Measurements from ENCODE around the gene DNM2. TPM values are rescaled to one million over a fixed set of nuclear protein-coding genes. Genes with fewer than 3 reads are reported as not detected.

The DNM2 gene
- total and polyA plus RNA-seq, 2 of the 13 experiments (the other 11 are each of a cell fraction or from before 2014, with no cell fraction given) = 41.7 to 59.8 TPM

DNA sequence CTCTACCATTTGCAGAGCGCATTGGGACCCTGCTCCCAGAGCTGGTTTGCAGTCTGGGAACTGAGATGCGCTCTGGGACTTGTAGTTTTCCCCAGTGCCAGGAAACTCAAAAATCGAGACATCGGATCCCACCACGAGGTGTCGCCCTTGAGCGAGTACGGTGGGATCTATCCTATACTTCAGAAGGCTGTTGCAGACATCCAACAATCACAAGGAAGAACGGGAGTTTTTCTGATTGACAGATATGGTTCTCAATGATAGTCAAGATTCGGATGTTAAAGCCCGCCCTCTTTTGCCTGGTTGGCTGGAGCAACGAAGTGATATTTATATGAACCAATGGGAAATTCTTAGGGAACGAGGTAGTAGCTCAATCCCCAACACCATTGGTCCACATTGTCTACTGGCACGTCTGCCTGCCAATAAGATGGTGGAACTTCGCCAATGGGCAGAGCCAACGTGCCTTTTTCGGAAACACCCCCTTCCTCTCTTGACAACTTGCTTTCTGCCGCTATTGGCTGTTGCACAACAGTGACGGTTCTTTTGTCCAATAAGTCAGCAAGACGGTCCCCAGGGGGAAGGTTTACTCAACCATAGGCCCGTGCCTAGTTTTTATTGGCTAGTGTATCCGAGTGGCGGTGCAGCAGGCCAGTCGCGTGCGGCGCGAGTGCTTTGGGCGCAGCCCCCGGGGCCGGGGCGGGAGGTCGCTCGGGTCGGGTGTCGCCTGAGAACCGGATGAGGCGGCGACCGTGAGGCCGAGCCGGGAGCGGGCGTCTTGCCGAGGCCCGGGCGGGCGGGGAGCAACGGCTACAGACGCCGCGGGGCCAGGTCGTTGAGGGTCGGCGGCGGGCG is at the start of gene DNM2 (continued):
- TF ChIP-seq WIZ (CRISPR knock-in tag; IDR thresholded peaks at IDR 0.05) (no peak), ZNF558 (CRISPR knock-in tag; IDR thresholded peaks at IDR 0.05; ENCODE audit: borderline replicate concordance) (no peak), ZNF614 (CRISPR knock-in tag; IDR thresholded peaks at IDR 0.05; ENCODE audit: borderline replicate concordance) (0 out of 2 replicates have a peak, but pooled peaks have one; percentile 35), ZSCAN9 (CRISPR knock-in tag; IDR thresholded peaks at IDR 0.05; ENCODE audit: borderline replicate concordance) (no peak; the same call in 1 of the 2 replicates), SRF (IDR thresholded peaks at IDR 0.05; ENCODE audit: low read depth, low read length) (peak; percentile 97), SIN3A (IDR thresholded peaks at IDR 0.05; ENCODE audit: borderline replicate concordance, low read depth, low read length) (peak; percentile 43; the same call in 1 of the 2 replicates), TCF7 (IDR thresholded peaks at IDR 0.05; ENCODE audit: low read depth) (no peak), TCF7L2 (IDR thresholded peaks at IDR 0.05; ENCODE audit: low read depth, low read length) (no peak), ZNF737 (CRISPR knock-in tag; IDR thresholded peaks at IDR 0.05; ENCODE audit: borderline replicate concordance) (no peak), REXO4 (CRISPR knock-in tag; IDR thresholded peaks at IDR 0.05; ENCODE audit: borderline replicate concordance) (no peak), ZNF451 (CRISPR knock-in tag; IDR thresholded peaks at IDR 0.05) (no peak)
- TF ChIP-seq, protein P1, sequence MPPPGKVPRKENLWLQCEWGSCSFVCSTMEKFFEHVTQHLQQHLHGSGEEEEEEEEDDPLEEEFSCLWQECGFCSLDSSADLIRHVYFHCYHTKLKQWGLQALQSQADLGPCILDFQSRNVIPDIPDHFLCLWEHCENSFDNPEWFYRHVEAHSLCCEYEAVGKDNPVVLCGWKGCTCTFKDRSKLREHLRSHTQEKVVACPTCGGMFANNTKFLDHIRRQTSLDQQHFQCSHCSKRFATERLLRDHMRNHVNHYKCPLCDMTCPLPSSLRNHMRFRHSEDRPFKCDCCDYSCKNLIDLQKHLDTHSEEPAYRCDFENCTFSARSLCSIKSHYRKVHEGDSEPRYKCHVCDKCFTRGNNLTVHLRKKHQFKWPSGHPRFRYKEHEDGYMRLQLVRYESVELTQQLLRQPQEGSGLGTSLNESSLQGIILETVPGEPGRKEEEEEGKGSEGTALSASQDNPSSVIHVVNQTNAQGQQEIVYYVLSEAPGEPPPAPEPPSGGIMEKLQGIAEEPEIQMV (CRISPR knock-in tag; IDR thresholded peaks at IDR 0.05; ENCODE audit: low read depth) = 0 out of 2 replicates have a peak, but pooled peaks have one; percentile 54
- TF ChIP-seq, protein P2, sequence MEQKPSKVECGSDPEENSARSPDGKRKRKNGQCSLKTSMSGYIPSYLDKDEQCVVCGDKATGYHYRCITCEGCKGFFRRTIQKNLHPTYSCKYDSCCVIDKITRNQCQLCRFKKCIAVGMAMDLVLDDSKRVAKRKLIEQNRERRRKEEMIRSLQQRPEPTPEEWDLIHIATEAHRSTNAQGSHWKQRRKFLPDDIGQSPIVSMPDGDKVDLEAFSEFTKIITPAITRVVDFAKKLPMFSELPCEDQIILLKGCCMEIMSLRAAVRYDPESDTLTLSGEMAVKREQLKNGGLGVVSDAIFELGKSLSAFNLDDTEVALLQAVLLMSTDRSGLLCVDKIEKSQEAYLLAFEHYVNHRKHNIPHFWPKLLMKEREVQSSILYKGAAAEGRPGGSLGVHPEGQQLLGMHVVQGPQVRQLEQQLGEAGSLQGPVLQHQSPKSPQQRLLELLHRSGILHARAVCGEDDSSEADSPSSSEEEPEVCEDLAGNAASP (CRISPR knock-in tag; IDR thresholded peaks at IDR 0.05; ENCODE audit: borderline replicate concordance) = peak; percentile 16; the same call in 1 of the 2 replicates
- TF ChIP-seq, protein P3, sequence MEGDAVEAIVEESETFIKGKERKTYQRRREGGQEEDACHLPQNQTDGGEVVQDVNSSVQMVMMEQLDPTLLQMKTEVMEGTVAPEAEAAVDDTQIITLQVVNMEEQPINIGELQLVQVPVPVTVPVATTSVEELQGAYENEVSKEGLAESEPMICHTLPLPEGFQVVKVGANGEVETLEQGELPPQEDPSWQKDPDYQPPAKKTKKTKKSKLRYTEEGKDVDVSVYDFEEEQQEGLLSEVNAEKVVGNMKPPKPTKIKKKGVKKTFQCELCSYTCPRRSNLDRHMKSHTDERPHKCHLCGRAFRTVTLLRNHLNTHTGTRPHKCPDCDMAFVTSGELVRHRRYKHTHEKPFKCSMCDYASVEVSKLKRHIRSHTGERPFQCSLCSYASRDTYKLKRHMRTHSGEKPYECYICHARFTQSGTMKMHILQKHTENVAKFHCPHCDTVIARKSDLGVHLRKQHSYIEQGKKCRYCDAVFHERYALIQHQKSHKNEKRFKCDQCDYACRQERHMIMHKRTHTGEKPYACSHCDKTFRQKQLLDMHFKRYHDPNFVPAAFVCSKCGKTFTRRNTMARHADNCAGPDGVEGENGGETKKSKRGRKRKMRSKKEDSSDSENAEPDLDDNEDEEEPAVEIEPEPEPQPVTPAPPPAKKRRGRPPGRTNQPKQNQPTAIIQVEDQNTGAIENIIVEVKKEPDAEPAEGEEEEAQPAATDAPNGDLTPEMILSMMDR (CRISPR knock-in tag; IDR thresholded peaks at IDR 0.05) = peak; percentile 95
- TF ChIP-seq, protein P4, sequence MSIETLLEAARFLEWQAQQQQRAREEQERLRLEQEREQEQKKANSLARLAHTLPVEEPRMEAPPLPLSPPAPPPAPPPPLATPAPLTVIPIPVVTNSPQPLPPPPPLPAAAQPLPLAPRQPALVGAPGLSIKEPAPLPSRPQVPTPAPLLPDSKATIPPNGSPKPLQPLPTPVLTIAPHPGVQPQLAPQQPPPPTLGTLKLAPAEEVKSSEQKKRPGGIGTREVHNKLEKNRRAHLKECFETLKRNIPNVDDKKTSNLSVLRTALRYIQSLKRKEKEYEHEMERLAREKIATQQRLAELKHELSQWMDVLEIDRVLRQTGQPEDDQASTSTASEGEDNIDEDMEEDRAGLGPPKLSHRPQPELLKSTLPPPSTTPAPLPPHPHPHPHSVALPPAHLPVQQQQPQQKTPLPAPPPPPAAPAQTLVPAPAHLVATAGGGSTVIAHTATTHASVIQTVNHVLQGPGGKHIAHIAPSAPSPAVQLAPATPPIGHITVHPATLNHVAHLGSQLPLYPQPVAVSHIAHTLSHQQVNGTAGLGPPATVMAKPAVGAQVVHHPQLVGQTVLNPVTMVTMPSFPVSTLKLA (IDR thresholded peaks at IDR 0.05) = peak; percentile 76
- TF ChIP-seq, protein P5, sequence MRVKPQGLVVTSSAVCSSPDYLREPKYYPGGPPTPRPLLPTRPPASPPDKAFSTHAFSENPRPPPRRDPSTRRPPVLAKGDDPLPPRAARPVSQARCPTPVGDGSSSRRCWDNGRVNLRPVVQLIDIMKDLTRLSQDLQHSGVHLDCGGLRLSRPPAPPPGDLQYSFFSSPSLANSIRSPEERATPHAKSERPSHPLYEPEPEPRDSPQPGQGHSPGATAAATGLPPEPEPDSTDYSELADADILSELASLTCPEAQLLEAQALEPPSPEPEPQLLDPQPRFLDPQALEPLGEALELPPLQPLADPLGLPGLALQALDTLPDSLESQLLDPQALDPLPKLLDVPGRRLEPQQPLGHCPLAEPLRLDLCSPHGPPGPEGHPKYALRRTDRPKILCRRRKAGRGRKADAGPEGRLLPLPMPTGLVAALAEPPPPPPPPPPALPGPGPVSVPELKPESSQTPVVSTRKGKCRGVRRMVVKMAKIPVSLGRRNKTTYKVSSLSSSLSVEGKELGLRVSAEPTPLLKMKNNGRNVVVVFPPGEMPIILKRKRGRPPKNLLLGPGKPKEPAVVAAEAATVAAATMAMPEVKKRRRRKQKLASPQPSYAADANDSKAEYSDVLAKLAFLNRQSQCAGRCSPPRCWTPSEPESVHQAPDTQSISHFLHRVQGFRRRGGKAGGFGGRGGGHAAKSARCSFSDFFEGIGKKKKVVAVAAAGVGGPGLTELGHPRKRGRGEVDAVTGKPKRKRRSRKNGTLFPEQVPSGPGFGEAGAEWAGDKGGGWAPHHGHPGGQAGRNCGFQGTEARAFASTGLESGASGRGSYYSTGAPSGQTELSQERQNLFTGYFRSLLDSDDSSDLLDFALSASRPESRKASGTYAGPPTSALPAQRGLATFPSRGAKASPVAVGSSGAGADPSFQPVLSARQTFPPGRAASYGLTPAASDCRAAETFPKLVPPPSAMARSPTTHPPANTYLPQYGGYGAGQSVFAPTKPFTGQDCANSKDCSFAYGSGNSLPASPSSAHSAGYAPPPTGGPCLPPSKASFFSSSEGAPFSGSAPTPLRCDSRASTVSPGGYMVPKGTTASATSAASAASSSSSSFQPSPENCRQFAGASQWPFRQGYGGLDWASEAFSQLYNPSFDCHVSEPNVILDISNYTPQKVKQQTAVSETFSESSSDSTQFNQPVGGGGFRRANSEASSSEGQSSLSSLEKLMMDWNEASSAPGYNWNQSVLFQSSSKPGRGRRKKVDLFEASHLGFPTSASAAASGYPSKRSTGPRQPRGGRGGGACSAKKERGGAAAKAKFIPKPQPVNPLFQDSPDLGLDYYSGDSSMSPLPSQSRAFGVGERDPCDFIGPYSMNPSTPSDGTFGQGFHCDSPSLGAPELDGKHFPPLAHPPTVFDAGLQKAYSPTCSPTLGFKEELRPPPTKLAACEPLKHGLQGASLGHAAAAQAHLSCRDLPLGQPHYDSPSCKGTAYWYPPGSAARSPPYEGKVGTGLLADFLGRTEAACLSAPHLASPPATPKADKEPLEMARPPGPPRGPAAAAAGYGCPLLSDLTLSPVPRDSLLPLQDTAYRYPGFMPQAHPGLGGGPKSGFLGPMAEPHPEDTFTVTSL (CRISPR knock-in tag; IDR thresholded peaks at IDR 0.05; ENCODE audit: borderline replicate concordance) = no peak

Measured in HepG2 (cell line).